ENCODE results near the gene PJA1.
A peak's percentile ranks its signal among the peaks of the same experiment; 100 is the strongest.

PJA1 gene

GRCh38 chrX:69170319-69170718, 5.1 kb upstream of the PJA1 start:
- no peak for DNase-seq

GRCh38 chrX:69163936-69164741, 1.1 kb downstream of the PJA1 start:
- peak; percentile 31 for DNase-seq

GRCh38 chrX:69162361-69162865, 2.8 kb downstream of the PJA1 start:
- DNase-seq, result no peak

GRCh38 chrX:69161786-69162349, 3.4 kb downstream of the PJA1 start:
- no peak for DNase-seq

GRCh38 chrX:69161371-69161770, 3.9 kb downstream of the PJA1 start:
- no peak for DNase-seq

- DNase-seq, result peak; percentile 60
These were observed 6.9 kb downstream of the PJA1 start for GRCh38 chrX:69158166-69158980.

GRCh38 chrX:69156638-69157037, 8.6 kb downstream of the PJA1 start:
- no peak for DNase-seq

- DNase-seq, result no peak
These were observed 9.3 kb downstream of the PJA1 start for GRCh38 chrX:69155786-69156520.

GRCh38 chrX:69154051-69154450, 11.2 kb downstream of the PJA1 start:
- no peak for DNase-seq

- DNase-seq, result peak; percentile 60
These were observed 12.1 kb downstream of the PJA1 start for GRCh38 chrX:69153060-69153730.

- peak; percentile 40 for DNase-seq
These were observed 12.8 kb downstream of the PJA1 start for GRCh38 chrX:69152417-69152841.

- DNase-seq, result no peak
These were observed 13.4 kb downstream of the PJA1 start for GRCh38 chrX:69151866-69152284.

- peak; percentile 13 for DNase-seq
These were observed 14.8 kb downstream of the PJA1 start for GRCh38 chrX:69150281-69150960.

GRCh38 chrX:69149466-69150280, 15.6 kb downstream of the PJA1 start:
- no peak for DNase-seq

GRCh38 chrX:69148946-69149345, 16.3 kb downstream of the PJA1 start:
- no peak for DNase-seq

GRCh38 chrX:69146739-69147138, 18.5 kb downstream of the PJA1 start:
- DNase-seq, result no peak

GRCh38 chrX:69145714-69146113, 19.5 kb downstream of the PJA1 start:
- no peak for DNase-seq

GRCh38 chrX:69144838-69145680, 20.2 kb downstream of the PJA1 start:
- no peak for DNase-seq

- no peak for DNase-seq
These were observed 21.7 kb downstream of the PJA1 start for GRCh38 chrX:69143530-69143929.

Measured in fibroblast of skin of right biceps (primary cell).